NCI-H2081 treated with DMSO at 0.1 percent for 48 hours (cell line): ENCODE data around the gene ABLIM2.

Experiments
- DNase-seq: peaks from one replicate; lab custom pipeline; 2025; lab: John Stamatoyannopoulos, UW

ABLIM2 gene

GRCh38 chr4:8136972-8137710 lies 21.5 kb downstream of the ABLIM2 start:
- no peak for DNase-seq

DNA sequence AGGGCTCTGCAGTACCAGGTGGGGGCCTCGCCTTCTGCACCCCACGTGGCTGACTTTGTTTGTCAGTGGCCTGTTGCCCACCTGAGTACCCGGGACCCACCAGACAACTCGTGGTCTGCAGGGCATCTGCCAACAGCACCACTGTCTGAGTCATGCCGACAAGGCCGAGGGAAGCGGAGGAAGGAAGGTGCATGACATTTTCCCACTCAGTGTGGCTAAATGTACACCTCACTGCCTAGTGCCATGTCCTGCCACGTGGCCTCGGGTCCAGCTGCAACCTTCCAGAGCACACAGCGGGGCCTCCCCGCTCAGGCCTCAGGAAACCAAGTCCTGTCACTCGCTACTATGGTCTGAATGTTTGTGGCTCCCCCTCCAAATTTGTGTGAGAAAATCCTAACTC lies 22.1 kb downstream of the ABLIM2 start:
- no peak for DNase-seq

GRCh38 chr4:8135666-8136065 lies 22.9 kb downstream of the ABLIM2 start:
- DNase-seq: no peak

DNA sequence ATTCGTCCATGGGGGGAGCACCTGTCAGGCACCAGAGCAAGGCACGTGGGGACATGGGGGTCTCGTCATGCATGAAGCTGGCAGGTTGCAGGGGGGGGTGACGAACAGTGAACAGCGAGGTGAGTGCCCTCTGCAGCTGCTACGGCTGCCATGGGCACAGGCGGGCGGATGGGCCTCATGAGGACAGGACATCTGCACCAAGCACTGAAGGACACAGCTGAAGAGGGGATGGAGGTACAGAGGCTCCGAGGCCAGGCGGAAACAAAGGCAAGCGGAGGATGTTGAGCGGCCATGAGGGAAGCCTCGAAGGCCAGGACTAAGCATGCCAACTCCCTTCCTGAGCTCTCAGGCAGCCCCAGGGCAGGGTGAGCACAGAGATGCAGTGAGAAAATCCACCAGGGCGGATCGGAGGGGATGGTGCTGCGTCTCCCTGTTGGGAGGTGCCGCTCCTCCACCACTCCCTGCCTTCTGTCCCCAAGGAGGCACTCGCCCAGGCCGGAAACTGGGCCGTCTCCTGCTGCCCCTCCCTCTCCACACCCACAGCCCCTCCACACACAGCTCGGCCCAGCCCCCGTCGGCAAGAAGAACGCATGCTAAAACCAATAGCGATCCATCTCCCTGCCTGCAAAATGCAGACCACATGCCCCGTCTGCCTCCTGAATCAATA lies 24.6 kb downstream of the ABLIM2 start:
- DNase-seq: no peak

DNA sequence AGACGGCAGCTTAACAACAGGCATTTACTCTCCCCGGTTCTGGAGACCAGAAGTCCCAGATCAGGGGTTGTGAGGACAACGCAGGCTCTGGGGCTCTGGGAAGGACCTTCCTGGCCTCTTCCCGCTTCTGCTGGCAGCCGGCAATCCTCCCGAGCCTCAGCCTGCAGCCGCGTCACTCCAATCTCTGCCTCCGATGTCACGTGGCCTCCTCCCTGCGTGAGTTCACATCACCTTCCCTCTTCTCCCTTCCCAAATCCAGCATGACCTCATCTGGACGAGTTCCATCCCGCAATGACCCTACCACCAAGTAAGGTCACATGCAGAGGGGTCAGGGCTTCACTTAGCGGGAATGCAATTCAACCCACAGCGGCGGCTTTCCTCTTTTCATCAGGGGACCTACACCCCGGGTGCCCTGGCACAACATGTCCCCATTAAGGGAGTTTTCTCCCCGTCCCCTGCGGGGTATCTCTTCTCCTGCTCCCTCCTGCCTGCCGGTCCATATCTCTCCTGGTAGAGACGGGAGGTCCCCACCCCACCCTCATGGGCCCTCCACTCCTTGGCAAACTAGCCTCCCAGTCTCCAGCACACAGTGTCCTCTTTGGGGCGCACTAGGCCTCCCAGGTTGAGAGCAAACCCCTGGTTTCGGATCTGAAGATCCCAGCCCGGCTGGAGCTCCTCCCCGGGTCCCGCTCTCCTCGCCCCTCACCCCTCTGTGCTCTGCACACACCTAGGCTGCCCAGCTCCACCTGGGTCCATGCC lies 25.5 kb downstream of the ABLIM2 start:
- DNase-seq: no peak

DNA sequence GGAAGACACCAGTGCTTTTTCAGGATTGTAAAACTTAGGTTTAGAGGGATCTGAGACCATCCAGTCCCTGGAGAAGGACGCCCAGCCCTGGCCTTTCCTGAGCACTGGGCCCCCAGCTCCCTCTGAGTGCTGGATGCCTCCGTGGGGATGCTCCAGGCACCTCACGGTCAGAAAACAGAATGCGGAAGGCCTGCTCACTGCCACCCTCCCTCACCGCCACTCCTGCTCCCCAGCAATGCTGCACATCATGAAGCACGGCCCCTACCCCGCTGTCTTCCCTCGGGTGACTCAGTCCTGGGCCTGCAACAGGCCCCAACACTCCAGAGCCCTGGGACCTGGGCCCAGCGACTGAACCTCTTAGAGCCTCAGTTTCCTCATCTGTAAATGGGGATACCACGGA lies 26.2 kb downstream of the ABLIM2 start:
- DNase-seq: no peak

- no peak for DNase-seq
Observed at GRCh38 chr4:8131826-8132225, 26.8 kb downstream of the ABLIM2 start.

GRCh38 chr4:8131210-8131609 lies 27.4 kb downstream of the ABLIM2 start:
- peak; percentile 22 for DNase-seq

DNA sequence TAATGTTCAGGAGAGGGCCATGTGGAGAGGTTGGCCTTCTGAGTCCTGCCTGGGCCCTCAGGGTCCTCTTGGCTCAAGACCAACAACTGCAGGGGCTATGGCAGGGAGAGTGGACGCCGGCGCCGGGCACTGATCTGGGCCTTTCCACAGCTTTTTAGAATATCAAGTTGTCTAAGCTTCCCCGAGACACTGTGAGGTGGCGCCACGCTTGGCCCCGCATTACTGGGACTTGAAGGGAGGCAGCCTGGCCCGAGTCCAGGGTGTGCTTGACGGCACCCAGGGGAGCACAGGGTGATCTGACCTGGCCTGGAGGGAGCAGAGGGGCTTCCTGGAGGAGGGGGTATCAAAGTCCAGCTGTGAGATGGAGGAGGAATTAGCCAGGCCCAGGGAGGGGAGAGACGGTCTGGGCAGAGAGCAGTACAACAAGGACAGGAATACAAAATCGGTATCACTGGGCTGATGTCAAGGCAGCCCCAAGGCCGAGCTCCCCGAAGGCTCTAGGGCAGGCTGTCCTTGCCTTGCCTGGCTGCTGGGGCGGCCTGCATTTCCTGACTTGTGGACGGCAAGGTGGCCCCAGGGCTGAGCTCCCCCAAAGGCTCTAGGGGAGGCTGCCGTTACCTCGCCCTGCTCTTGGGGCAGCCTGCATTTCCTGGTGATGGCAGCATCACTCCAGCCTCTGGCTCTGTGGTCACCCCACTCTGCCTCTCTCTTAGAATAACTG lies 28.1 kb downstream of the ABLIM2 start:
- no peak for DNase-seq

- no peak for DNase-seq
Observed at GRCh38 chr4:8129785-8130184, 28.8 kb downstream of the ABLIM2 start.

GRCh38 chr4:8129136-8129535 lies 29.5 kb downstream of the ABLIM2 start:
- DNase-seq: no peak

DNA sequence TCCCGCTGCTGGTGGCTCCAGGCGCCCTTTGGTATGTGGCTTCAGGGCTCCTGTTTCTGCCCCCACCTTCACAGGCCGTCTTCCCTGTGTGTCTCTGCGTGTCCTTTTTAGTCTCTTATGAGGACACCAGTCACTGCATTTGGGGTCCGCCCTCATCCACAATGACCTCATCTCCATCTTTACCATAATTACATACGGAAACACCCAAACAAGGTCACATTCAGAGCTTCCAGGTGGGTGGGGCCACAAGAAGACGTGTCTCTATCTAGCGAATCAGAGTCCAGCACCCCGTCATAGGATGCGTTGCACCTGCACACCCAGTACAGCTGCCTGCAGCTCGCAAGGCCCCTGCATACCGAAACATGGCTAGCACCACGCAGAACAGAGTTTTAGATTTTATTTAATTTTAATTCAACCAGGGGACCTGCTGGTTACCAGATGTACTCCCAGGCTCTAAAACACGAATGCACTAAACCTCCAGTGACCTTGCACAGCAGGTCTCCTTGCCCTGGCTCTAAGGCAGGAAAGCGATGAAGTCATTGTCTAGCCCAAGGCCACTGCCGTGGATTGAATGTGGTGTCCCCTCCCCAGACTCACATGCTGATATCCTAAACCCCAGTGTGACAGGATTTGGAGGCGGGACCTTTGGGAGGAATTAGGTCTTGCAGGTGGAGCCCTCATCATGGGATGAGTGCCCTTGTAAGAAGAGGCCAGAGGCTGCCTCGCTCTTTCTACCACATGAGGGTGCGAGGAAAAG lies 30.3 kb downstream of the ABLIM2 start:
- no peak for DNase-seq

DNA sequence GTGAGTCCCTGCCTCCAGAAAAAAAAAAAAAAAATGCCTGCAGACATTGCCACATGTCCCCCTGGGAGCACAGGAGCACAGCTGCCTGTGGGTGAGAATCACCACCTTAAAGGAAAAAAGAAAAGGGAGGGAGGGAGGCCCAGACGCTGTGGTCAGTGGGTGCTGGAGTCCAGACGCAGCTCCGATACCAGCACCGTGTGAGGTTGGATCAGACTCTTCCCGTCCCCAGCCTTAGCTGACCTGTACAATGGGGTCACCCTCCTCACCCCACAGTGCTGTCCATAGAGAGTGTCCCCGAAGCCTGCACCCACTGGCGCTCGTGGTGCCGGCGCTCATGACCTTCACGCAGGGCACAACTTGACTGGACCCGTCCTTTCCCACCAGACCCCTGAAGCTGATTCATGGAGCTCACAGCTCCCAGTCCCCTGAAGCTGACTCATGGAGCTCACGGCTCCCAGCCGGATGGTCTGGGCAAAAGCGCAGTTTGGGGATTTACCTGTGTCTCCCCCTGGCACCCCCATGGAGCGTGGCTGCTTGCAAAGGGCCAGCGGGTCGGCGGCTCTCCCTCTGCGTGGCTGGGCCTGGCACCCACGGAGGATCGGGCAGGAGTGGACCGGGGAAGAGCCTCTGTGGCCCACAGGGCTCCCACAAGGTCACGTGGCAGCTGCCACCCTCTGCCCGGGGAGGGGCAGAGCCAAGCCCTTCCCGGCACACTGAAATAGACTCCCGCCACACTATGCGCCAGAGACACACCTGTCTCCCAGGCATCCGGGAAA lies 31.4 kb downstream of the ABLIM2 start:
- no peak for DNase-seq

DNA sequence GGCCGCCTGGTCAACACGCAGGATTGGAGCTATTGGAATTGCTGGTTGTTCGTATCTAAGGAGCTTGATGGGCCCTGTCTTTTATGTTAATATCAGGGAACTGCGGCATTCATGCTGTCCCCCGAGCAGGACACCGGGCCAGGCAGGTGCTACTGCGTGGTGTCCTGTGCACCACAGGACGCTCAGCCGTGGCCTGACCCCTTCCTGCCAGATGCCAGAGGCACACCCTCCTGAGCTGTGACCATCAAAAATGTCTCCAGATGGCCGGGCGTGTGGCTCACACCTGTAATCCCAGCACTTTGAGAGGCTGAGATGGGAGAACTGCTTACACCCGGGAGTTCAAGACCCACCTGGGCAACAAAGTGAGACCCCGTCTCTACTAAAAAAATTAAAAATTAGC lies 32.1 kb downstream of the ABLIM2 start:
- no peak for DNase-seq

GRCh38 chr4:8125526-8126056 lies 33.0 kb downstream of the ABLIM2 start:
- DNase-seq: no peak

DNA sequence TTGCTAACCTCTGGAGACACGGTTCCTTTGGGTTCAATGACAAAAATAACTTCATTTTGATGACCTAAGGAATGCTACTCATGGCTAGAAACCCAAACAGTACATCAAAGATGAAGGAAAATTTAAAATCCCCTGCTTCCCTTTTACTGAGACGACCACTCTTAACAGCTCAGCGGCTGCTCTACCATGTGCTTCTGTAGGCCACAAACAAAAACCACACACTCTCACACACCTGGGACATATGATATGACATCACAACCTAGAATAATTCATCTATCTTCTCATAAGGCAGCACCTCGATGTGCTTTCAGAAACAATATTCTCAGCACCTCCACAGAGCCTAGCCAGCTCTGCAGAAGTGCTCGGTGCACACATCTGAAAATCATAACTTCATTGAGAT lies 34.7 kb downstream of the ABLIM2 start:
- DNase-seq: no peak

DNA sequence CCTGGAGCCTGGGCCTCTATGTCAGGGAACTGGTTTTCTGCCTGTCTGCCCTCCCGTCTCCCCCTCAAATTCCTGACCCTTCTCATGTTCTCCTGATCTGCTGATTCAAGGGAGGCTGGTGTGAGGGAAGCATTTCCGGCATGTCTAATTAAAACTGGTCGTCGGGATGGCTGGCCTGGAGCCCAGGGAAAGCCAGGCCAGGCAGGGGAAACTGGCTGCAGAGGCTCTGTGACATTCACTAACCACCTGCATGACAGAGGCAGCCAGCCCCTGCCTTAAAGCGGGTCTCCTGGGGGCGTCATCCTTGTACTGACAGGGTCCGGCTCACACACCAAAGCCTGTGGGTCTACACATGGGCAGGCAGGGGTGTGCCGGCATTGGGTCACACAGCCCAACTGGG lies 35.2 kb downstream of the ABLIM2 start:
- DNase-seq: no peak

DNA sequence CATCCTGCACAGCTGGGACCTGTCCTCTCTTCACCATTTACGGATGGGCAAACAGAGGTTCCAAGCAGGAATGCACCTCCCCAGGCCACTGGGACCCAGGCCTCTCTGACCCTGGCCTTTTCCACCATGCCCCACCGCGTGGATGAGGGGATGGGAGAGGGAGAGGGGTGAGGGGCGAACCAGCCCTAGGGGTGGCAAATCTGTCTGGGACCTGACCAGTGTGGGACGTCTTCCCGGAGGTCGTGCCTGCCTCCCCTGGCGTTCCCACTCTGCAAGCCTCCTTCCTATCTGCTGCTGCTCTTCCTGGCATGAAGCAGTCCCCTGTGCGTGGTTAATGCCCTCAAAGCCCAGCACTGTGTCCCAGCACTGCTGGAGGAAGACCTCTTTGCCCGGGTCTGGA lies 35.9 kb downstream of the ABLIM2 start:
- no peak for DNase-seq

DNA sequence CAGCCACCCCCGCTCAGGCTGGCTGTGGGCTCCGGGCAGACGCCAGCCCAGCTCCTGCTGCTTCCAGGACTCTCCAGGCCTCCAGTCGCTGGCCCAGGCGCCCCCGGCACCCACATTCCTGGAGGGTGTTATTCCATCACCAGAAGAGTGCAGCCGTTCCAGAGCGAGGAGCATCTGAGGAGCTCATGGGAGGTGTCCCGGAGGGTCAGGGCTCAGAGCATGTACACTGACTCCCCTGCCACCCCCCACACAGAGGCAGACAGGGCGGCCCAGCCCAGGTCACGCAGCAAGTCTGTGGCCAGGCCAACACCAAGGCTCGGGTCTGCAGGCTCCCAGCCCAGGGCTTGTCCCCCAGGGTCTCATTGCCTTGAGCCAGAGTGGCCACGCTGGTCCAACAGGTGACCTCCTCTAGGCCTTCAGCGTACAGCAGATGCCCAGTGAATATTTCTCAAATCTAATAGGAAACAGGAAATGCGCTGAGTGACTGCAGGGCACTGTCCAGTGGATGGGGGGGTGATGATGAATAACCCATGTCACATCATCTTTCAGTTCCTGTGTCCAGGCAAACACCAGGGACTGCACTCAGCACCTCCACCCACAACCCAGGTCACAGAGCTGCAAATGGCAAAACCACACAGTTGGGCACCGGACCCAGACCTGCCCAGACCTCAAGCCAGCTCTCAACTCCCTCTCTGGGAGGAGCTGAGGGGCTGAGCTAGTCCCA lies 37.2 kb downstream of the ABLIM2 start:
- DNase-seq: no peak

DNA sequence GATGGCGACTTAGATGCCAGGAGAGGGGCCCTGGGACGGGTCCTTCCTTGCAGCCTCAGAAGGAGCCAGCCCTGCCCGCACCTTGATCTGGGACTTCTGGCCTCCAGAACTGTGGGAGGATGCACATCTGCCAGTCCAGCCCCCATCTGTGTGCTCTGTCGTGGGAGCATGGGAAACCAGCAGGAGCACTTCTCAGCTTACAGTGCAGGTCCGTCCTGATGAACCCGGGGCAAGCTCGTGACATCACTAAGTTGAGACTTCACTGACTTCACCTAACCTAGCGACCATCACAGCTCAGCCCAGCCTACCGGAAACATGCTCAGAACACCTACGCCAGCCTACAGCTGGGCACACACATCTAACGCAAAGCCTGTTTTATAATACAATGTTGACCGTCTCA lies 38.1 kb downstream of the ABLIM2 start:
- no peak for DNase-seq
